CD4-positive, alpha-beta T cell treated with Interleukin-6 at 100 ng/mL for 8 hours (primary cell): Measurements from ENCODE around the gene INAVA.
"Not testable (repeated sequence)": the region's sequence is repeated elsewhere in the genome, so short reads cannot be mapped to it uniquely, and the experiment has no call there.

Experiments used
- DNase-seq: peaks from one replicate; pipeline ENCODE4 v3.0.0-alpha.2; 2020; ENCODE audit warnings: mixed read lengths, low spot score

INAVA gene

GRCh38 chr1:200963076-200963475, 68.4 kb downstream of the INAVA start:
- no peak for DNase-seq

- DNase-seq: not testable (repeated sequence)
Observed at GRCh38 chr1:200963888-200964287, 69.2 kb downstream of the INAVA start.
